HCT116 (cell line): Measurements from ENCODE around the gene SRP19.

ENCODE experiments used
- EZH2 ChIP-seq: fragments of 200-600 bp; sonication (generic); IDR thresholded peaks from 2 replicates; pipeline ENCODE4 v1.6.1; 2017; ENCODE audit warnings: antibody characterized with exemption, mixed run types
- EZH2phosphoT487 ChIP-seq: fragments of 200-600 bp; IDR thresholded peaks from 2 replicates; pipeline ENCODE4 v1.6.1; 2018; ENCODE audit warnings: antibody characterized with exemption, borderline replicate concordance
- RAD21 ChIP-seq: IDR thresholded peaks from 2 replicates; pipeline ENCODE4 v1.6.1; 2012; ENCODE audit warnings: low read depth, mild to moderate bottlenecking
- TF ChIP-seq, protein P1 (sequence below), 3 experiments: fragments of 200-600 bp in 1 of 3; sonication (generic) in 1 of 3; IDR thresholded peaks in 2 of 3; conservative IDR thresholded peaks in 1 of 3; 2 replicates each; pipeline ENCODE4 v1.5.1; 2012 to 2017; ENCODE audit warnings: low read depth in 2 of 3, low read length in 2 of 3, antibody characterized with exemption in 1 of 3, borderline replicate concordance in 1 of 3, control low read depth in 1 of 3, mild to moderate bottlenecking in 1 of 3, mixed read lengths in 1 of 3, mixed run types in 1 of 3, moderate library complexity in 1 of 3; ENCODE audit not compliant: insufficient read depth in 1 of 3
- TF ChIP-seq, protein P2 (sequence below): IDR thresholded peaks from 2 replicates; pipeline ENCODE4 v1.6.1; 2012; ENCODE audit warnings: low read depth

DNA sequence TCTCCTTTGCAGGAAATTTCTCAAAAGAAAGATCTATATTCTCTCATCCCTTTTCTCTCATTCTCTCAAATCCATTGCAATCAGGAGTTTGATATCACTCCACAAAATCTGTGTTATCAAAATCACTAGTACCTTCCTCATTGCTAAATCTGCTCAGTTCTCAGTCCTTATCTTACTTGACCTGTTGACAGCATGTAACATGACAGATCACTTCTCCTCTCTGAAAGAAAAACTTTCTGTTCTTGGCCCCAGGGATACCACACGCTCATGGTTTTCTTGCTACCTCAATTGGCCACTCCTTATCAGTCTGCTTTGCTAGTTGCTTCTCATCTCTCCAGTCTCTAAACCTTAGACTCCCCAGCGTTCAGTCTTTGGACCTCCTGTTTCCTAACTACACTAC lies 22.1 kb downstream of the SRP19 start:
- TF ChIP-seq EZH2 (no peak), EZH2phosphoT487 (no peak), RAD21 (no peak)
- TF ChIP-seq, protein P1, sequence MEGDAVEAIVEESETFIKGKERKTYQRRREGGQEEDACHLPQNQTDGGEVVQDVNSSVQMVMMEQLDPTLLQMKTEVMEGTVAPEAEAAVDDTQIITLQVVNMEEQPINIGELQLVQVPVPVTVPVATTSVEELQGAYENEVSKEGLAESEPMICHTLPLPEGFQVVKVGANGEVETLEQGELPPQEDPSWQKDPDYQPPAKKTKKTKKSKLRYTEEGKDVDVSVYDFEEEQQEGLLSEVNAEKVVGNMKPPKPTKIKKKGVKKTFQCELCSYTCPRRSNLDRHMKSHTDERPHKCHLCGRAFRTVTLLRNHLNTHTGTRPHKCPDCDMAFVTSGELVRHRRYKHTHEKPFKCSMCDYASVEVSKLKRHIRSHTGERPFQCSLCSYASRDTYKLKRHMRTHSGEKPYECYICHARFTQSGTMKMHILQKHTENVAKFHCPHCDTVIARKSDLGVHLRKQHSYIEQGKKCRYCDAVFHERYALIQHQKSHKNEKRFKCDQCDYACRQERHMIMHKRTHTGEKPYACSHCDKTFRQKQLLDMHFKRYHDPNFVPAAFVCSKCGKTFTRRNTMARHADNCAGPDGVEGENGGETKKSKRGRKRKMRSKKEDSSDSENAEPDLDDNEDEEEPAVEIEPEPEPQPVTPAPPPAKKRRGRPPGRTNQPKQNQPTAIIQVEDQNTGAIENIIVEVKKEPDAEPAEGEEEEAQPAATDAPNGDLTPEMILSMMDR (IDR thresholded peaks at IDR 0.05 in 2 of 3, conservative IDR thresholded peaks at IDR 0.05 in 1 of 3; ENCODE audit: borderline replicate concordance in 1 of 3, insufficient read depth in 1 of 3, low read depth in 2 of 3, low read length in 2 of 3): no peak
- TF ChIP-seq, protein P2, sequence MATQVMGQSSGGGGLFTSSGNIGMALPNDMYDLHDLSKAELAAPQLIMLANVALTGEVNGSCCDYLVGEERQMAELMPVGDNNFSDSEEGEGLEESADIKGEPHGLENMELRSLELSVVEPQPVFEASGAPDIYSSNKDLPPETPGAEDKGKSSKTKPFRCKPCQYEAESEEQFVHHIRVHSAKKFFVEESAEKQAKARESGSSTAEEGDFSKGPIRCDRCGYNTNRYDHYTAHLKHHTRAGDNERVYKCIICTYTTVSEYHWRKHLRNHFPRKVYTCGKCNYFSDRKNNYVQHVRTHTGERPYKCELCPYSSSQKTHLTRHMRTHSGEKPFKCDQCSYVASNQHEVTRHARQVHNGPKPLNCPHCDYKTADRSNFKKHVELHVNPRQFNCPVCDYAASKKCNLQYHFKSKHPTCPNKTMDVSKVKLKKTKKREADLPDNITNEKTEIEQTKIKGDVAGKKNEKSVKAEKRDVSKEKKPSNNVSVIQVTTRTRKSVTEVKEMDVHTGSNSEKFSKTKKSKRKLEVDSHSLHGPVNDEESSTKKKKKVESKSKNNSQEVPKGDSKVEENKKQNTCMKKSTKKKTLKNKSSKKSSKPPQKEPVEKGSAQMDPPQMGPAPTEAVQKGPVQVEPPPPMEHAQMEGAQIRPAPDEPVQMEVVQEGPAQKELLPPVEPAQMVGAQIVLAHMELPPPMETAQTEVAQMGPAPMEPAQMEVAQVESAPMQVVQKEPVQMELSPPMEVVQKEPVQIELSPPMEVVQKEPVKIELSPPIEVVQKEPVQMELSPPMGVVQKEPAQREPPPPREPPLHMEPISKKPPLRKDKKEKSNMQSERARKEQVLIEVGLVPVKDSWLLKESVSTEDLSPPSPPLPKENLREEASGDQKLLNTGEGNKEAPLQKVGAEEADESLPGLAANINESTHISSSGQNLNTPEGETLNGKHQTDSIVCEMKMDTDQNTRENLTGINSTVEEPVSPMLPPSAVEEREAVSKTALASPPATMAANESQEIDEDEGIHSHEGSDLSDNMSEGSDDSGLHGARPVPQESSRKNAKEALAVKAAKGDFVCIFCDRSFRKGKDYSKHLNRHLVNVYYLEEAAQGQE: no peak
